Measurements from ENCODE around the gene ENAH. TPM values are rescaled to one million over a fixed set of nuclear protein-coding genes. Genes with fewer than 3 reads are reported as not detected.

The ENAH gene
- total RNA-seq, 4 donors from 2014 or later, result 198 to 229 (median 201) TPM

DNA sequence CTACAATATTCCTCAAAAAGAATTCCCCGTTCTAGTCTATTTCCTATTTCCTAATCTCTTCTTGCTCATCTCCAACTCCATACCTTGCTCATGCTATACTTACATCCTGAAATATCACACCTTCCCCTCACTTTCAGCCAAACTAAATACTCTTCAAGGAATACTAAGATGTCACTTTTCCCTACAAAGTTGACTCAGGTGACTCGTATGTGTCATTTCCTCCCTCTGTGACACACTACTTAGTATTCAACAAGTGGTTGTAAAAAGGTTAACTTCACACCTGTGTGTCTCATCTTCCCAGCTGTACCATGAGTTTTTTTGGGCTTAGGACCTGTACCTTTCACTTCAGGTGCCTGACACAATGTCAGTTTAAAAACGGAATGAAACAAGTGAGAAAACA is 143.2 kb downstream of the ENAH start:
- peaks cover 11 to 20% (median 19%) of the 10 kb centered on the region in 4 donors for H3K4me1 ChIP-seq
- intact Hi-C loops (cut with DNase I), result no loop called here

DNA sequence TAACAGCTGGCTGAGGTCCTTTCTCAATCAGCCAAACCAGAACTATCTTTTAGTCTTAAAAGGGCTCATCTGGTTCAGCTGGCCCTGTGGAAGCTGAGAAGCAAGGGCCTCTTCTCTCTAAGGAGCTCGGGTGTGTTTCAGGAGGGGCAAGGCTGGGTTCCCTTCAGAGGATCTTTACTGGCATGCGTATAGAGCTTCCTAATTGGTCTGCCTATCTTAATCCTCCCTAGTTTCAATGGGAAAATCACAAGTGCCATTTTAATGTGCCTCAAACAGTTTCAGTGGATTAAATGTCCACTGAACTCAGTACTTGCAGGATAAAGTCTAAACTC is 143.6 kb downstream of the ENAH start:
- Histone ChIP-seq H3K27me3 (no peaks in the 10 kb centered on the region), H3K27ac (replicated peaks in 1 of 4) (peak overlapping the region; percentile 75 to 78 (median 76)), H3K9me3 (no peaks in the 10 kb centered on the region), H3K4me1 (peaks cover 11 to 20% (median 19%) of the 10 kb centered on the region in 4 donors), H3K4me3 (no peak overlapping the region), H3K36me3 (peaks cover 5 to 37% (median 22%) of the 10 kb centered on the region in 4 donors)
- no peak for DNase-seq (ENCODE audit: extremely low spot score)
- TF ChIP-seq POLR2A (IDR thresholded peaks at IDR 0.05; ENCODE audit: low read depth) (no peak), POLR2AphosphoS5 (IDR thresholded peaks at IDR 0.05) (no peak)
- TF ChIP-seq, protein P1, sequence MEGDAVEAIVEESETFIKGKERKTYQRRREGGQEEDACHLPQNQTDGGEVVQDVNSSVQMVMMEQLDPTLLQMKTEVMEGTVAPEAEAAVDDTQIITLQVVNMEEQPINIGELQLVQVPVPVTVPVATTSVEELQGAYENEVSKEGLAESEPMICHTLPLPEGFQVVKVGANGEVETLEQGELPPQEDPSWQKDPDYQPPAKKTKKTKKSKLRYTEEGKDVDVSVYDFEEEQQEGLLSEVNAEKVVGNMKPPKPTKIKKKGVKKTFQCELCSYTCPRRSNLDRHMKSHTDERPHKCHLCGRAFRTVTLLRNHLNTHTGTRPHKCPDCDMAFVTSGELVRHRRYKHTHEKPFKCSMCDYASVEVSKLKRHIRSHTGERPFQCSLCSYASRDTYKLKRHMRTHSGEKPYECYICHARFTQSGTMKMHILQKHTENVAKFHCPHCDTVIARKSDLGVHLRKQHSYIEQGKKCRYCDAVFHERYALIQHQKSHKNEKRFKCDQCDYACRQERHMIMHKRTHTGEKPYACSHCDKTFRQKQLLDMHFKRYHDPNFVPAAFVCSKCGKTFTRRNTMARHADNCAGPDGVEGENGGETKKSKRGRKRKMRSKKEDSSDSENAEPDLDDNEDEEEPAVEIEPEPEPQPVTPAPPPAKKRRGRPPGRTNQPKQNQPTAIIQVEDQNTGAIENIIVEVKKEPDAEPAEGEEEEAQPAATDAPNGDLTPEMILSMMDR (IDR thresholded peaks at IDR 0.05), result no peak
- 85% methylated on average over 2 of the region's 2 CpGs for WGBS
- intact Hi-C loops (cut with DNase I), result no loop called here

More for the DNA sequence above, 143.2 kb downstream of the ENAH start:
- TF ChIP-seq POLR2A (IDR thresholded peaks at IDR 0.05; ENCODE audit: low read depth) (no peak), POLR2AphosphoS5 (IDR thresholded peaks at IDR 0.05) (no peak), EP300 (IDR thresholded peaks at IDR 0.05) (no peak)
- TF ChIP-seq, protein P1 (IDR thresholded peaks at IDR 0.05), result no peak
- H3K4me3 ChIP-seq, result no peak overlapping the region
- H3K27me3 ChIP-seq, result no peaks in the 10 kb centered on the region
- peaks cover 5 to 37% (median 22%) of the 10 kb centered on the region in 4 donors for H3K36me3 ChIP-seq
- peak overlapping the region; percentile 75 to 78 (median 76) for H3K27ac ChIP-seq (replicated peaks in 1 of 4)
- no peak for DNase-seq (ENCODE audit: extremely low spot score)
- no peaks in the 10 kb centered on the region for H3K9me3 ChIP-seq
- 90% methylated on average over 3 of the region's 3 CpGs for WGBS

DNA sequence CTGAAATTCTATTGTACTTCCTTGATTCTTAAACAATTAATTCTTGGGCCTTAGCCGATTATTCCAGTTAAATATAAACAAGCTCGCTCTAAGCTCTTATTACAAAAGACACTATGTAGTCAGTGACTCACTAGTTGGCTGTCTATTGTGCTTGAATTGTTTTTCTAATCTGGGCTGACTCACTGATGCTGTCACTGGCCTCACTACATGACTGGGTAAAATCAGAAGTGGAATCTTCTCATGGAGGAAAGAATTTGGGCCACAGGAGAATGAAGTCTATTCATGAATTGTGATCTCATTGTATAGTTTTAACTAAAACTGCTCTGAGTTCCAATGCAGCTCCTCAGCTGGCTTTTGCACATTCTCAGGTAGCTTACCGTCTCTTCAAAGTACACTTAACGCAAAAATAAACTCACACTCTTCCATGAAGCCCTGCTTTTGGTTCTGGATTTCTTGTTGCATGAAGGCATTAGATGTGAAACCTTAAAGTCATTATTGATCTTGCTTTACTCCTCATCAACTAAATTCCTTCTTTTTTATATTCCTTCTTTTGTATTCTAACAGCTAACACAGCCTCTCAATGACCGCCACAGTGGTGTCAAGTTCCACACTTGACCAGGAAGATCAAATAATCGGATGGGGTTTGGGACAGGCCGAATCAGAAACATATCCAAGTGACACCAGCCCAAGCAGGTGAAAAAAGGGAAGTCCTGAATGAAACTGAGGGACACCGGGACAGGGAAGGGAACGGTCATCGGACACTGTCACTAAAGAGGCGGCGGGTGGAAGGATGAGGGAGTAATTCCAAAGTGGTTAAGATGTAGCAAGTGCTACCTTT is 144.2 kb downstream of the ENAH start:
- Histone ChIP-seq H3K27ac (replicated peaks in 1 of 4) (peak overlapping the region; percentile 75 to 78 (median 76)), H3K4me3 (no peak overlapping the region), H3K27me3 (no peaks in the 10 kb centered on the region), H3K4me1 (peaks cover 11 to 20% (median 19%) of the 10 kb centered on the region in 4 donors), H3K36me3 (peaks cover 5 to 37% (median 19%) of the 10 kb centered on the region in 4 donors), H3K9me3 (no peaks in the 10 kb centered on the region)
- DNase-seq (ENCODE audit: extremely low spot score), result no peak
- intact Hi-C loops (cut with DNase I), result no loop called here
- 71% methylated on average over 11 of the region's 12 CpGs for WGBS
- TF ChIP-seq EP300 (IDR thresholded peaks at IDR 0.05), result no peak
- TF ChIP-seq POLR2A (IDR thresholded peaks at IDR 0.05; ENCODE audit: low read depth), result no peak
- TF ChIP-seq, protein P1 (IDR thresholded peaks at IDR 0.05), result no peak
- TF ChIP-seq POLR2AphosphoS5 (IDR thresholded peaks at IDR 0.05), result peak; percentile 73 to 85

DNA sequence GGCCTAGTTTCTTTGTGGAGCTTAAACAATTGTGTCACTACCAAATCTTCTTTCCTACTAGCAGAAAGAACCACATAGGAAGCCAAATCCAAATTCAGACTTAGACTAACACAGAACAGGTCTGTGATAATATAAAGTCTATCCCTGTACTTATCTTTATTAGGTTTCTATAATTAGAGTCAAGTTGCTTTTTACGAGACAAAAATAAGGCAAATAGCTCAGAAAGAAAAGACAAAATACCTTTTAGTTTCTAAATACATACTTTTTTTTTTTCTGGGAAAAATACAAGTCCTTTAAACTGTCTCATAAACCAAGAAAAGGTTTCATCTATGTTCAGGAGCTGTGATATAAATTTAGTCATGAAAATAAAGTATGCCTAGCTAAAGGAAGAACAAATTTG is 146.2 kb downstream of the ENAH start:
- intact Hi-C loops (cut with DNase I), result no loop called here
- Histone ChIP-seq H3K36me3 (peaks cover 5 to 23% (median 10%) of the 10 kb centered on the region in 4 donors), H3K4me1 (peaks cover 11 to 20% (median 19%) of the 10 kb centered on the region in 4 donors), H3K9me3 (no peaks in the 10 kb centered on the region), H3K27me3 (no peaks in the 10 kb centered on the region), H3K4me3 (no peak overlapping the region), H3K27ac (replicated peaks in 1 of 4) (no peak overlapping the region)
- TF ChIP-seq, protein P1 (IDR thresholded peaks at IDR 0.05), result no peak
- TF ChIP-seq POLR2AphosphoS5 (IDR thresholded peaks at IDR 0.05) (no peak), EP300 (IDR thresholded peaks at IDR 0.05) (no peak), POLR2A (IDR thresholded peaks at IDR 0.05; ENCODE audit: low read depth) (no peak)
- WGBS, result 92% methylated on average over 1 of the region's 1 CpG
- no peak for DNase-seq (ENCODE audit: extremely low spot score)
